Mucosa of descending colon (tissue), 3 donors: ENCODE measurements around the gene ODAD4. TPM values are rescaled to one million over a fixed set of nuclear protein-coding genes. Genes with fewer than 3 reads are reported as not detected.

ENCODE experiments used
- ATAC-seq: fragments of 200-7000 bp; cut with Tn5 transposase; one replicate; pipeline ENCODE4 v1.9.1; 2020; ENCODE audit warnings: mild to moderate bottlenecking, moderate library complexity
- DNase-seq, 3 donors: peaks; one replicate each; pipeline ENCODE4 v3.0.0-alpha.2; 2020
- H3K36me3 ChIP-seq: fragments of 200-600 bp; one replicate; pipeline ENCODE4 v1.8.0; 2021; ENCODE audit warnings: low read depth, mild to moderate bottlenecking
- H3K4me1 ChIP-seq: fragments of 200-600 bp; one replicate; pipeline ENCODE4 v1.8.0; 2021; ENCODE audit warnings: low read depth, mild to moderate bottlenecking
- H3K4me3 ChIP-seq: fragments of 200-600 bp; one replicate; pipeline ENCODE4 v1.8.0; 2021; ENCODE audit warnings: mild to moderate bottlenecking
- H3K9me3 ChIP-seq: fragments of 200-600 bp; one replicate; pipeline ENCODE4 v1.8.0; 2021; ENCODE audit warnings: mild to moderate bottlenecking
- intact Hi-C, 2 donors: fragments of 100-400 bp; cut with DNase I in 1 of 2; cut with micrococcal nuclease in 1 of 2; formaldehyde crosslinking; loops; one replicate each; pipeline versions ENCODE4 v1.11.0 to v1.11.1; 2022; cut with DNase I, micrococcal nuclease
- total RNA-seq, 3 donors: library from RNA; stranded (reverse); fragmentation: NEBNext Ultra II Directional in 2 of 3; extraction: Animal tissue kit (Norgen Biotek cat#: 25700) in 2 of 3; gene quantifications; one replicate each; pipeline versions ENCODE4 v1.2.1 to v1.2.4, GENCODE V29; 2021 to 2023
- TF ChIP-seq, protein P1 (sequence below): fragments of 200-600 bp; IDR thresholded peaks from one replicate; pipeline ENCODE4 v1.8.0; 2022; ENCODE audit warnings: antibody characterized with exemption, mild to moderate bottlenecking
- donor health status: DM: no; HTN: no; CAD: no; lungs with moderate emphysema.
- donor health status: DM: no; HTN: no; CAD: no.
- donor health status: DM: no; HTN: yes; CAD: no.

Gene ODAD4
- total RNA-seq, 3 donors from 2014 or later: 0.34 to 2.1 TPM; not detected in 1

DNA sequence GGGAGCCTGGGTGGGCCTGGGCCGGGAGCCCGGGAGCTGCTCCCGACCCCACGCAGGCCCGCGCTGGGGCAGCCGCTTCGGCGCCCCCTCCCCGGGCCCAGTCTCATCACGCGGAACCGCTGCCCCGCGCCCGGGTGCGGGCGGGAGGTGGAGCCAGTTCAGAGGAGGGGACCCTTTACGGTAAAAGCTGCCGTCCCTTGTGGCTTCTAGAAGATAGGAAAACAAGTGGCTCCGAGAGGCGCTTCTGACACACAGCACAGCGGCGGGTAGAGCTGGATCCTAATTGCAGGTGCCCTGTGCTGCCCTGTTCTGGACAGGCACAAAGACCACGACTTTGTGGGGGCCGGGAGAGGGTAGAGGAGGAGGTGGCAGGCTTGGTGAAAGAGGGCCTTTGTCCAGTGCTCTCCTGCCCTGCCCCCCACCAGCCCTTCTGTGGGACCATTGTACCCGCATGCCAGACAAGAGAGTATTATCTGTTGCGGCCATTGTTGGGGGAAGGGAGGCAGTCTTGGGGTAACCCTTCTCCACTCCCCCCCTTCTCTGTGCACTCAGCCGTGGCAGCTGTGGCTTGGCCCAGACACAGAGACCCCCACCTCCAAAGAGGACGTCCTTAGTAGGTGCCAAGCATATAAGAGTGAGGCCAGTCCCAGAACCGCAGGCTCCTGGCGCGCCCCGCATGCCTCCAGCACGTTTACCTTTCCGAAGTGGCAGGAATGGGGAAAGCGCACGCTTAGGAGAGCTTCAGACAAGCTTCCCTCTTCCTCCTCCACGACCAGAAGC lies 36.9 kb downstream of the ODAD4 start:
- Histone ChIP-seq H3K9me3 (no peaks in the 10 kb centered on the region), H3K4me1 (peaks cover 16% of the 10 kb centered on the region), H3K4me3 (peak overlapping the region; percentile 38), H3K36me3 (no peaks in the 10 kb centered on the region)
- DNase-seq (peak in 2 of 3 donors; percentile 34 to 61), ATAC-seq (peak; percentile 11)
- intact Hi-C loops: loop anchor here in 1 of 2 donors (10.0 kb wide), 1 partner anchor 147 kb away; the partner anchor contains the start of gene DHX58
- TF ChIP-seq, protein P1, sequence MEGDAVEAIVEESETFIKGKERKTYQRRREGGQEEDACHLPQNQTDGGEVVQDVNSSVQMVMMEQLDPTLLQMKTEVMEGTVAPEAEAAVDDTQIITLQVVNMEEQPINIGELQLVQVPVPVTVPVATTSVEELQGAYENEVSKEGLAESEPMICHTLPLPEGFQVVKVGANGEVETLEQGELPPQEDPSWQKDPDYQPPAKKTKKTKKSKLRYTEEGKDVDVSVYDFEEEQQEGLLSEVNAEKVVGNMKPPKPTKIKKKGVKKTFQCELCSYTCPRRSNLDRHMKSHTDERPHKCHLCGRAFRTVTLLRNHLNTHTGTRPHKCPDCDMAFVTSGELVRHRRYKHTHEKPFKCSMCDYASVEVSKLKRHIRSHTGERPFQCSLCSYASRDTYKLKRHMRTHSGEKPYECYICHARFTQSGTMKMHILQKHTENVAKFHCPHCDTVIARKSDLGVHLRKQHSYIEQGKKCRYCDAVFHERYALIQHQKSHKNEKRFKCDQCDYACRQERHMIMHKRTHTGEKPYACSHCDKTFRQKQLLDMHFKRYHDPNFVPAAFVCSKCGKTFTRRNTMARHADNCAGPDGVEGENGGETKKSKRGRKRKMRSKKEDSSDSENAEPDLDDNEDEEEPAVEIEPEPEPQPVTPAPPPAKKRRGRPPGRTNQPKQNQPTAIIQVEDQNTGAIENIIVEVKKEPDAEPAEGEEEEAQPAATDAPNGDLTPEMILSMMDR: no peak

DNA sequence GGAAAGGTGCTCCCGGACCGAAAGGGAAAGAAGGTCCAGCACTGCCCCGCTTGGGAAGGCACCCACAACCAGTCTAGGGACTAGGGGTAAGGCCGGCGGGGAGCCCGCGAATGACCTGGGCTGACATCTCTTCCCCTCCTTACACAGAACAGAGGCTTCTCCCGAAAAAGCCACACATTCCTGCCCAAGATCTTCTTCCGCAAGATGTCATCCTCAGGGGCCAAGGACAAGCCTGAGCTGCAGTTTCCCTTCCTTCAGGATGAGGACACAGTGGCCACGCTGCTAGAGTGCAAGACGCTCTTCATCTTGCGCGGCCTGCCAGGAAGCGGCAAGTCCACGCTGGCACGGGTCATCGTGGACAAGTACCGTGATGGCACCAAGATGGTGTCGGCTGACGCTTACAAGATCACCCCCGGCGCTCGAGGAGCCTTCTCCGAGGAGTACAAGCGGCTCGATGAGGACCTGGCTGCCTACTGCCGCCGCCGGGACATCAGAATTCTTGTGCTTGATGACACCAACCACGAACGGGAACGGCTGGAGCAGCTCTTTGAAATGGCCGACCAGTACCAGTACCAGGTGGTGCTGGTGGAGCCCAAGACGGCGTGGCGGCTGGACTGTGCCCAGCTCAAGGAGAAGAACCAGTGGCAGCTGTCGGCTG lies 37.6 kb downstream of the ODAD4 start:
- no peak for ATAC-seq
- peak in 1 of 3 donors; percentile 65 for DNase-seq
- TF ChIP-seq, protein P1: no peak
- Histone ChIP-seq H3K4me1 (peaks cover 16% of the 10 kb centered on the region), H3K4me3 (no peak overlapping the region), H3K9me3 (no peaks in the 10 kb centered on the region), H3K36me3 (no peaks in the 10 kb centered on the region)
- intact Hi-C loops: loop anchor here in 1 of 2 donors (10.0 kb wide), 1 partner anchor 147 kb away; the partner anchor contains the start of gene DHX58

DNA sequence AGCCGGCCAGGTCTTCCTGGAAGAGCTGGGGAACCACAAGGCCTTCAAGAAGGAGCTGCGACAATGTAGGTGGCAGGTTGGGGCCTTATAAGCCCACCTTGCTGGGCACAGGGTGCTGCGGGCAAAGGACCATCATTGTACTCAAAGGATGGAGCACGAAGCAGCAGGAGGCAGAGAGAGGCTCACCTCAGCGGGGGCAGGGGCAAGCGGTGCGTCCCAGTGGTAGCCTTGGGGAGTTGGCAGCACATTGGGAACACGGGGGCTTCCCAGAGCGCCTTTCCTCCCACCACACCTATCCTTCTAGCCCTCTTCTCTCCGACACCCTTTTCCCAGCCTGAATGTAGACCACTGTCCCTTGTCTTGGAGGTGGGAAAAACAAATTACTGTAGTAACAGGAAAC lies 38.3 kb downstream of the ODAD4 start:
- Histone ChIP-seq H3K9me3 (no peaks in the 10 kb centered on the region), H3K4me3 (no peak overlapping the region), H3K4me1 (peaks cover 16% of the 10 kb centered on the region), H3K36me3 (no peaks in the 10 kb centered on the region)
- peak in 1 of 3 donors; percentile 46 for DNase-seq
- intact Hi-C loops: loop anchor here in 1 of 2 donors (10.0 kb wide), 1 partner anchor 146 kb away; the partner anchor contains the start of gene DHX58
- TF ChIP-seq, protein P1: no peak
- no peak for ATAC-seq

DNA sequence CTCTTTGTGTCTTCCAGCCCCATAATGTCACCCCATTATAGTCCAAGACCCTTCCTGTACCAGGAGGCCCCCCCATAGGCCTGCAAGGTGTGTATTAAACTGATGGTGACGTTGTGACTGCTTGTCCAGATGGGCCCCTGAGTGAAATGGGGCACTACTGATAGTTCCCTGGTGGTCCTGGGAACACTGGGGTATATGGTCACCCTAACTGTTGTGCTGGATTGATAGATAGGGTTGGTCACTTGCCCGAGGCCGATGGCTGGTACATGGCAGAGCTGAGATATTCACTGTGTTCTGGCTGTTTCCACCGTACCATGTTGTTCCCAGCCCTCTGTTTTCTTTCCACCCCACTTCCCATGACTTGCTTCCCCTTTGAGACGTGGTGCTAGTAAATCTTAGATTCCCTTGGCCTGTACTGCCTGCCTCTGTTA lies 40.5 kb downstream of the ODAD4 start:
- DNase-seq: peak in 1 of 3 donors; percentile 7
- Histone ChIP-seq H3K36me3 (no peaks in the 10 kb centered on the region), H3K4me3 (no peak overlapping the region), H3K9me3 (no peaks in the 10 kb centered on the region), H3K4me1 (peaks cover 11% of the 10 kb centered on the region)
- ATAC-seq: no peak
- TF ChIP-seq, protein P1: no peak
- intact Hi-C loops: no loop called here

GRCh38 chr17:41971721-41972523 lies 41.5 kb downstream of the ODAD4 start:
- Histone ChIP-seq H3K4me3 (no peak overlapping the region), H3K36me3 (no peaks in the 10 kb centered on the region), H3K9me3 (no peaks in the 10 kb centered on the region), H3K4me1 (peaks cover 10% of the 10 kb centered on the region)
- TF ChIP-seq, protein P1: no peak
- DNase-seq (peak in 1 of 3 donors; percentile 34), ATAC-seq (no peak)
- intact Hi-C loops: no loop called here
